VCaP (cell line): Measurements from ENCODE around the gene PRDM16.

Source experiments
- H3K27ac ChIP-seq: fragments of 450-650 bp; 2 replicates; pipeline ENCODE4 v1.5.1; 2017
- TF ChIP-seq, protein P1 (sequence below): fragments of 450-650 bp; conservative IDR thresholded peaks from 2 replicates; pipeline ENCODE4 v1.5.1; 2017; ENCODE audit warnings: mild to moderate bottlenecking, moderate library complexity

PRDM16 gene

DNA sequence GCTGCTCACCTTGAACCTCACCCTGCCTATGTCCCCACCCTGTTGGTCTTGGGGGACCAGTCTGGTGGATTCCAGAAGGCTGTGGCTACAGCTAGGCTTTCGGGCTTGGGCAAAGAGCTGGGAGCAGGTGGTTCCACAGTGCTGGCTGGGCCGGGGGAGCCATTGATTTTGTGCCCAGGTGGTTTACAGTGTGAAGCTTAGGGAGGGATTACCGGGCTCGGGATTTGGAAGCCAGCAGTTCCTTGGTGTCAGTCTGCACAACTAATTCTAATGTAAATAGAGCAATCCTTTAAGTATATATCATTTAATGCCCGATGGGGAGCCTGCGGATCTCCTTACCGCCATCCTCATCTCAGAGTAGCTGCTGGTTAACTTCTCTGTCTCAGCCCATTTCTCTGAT lies 38.2 kb downstream of the PRDM16 start:
- TF ChIP-seq, protein P1, sequence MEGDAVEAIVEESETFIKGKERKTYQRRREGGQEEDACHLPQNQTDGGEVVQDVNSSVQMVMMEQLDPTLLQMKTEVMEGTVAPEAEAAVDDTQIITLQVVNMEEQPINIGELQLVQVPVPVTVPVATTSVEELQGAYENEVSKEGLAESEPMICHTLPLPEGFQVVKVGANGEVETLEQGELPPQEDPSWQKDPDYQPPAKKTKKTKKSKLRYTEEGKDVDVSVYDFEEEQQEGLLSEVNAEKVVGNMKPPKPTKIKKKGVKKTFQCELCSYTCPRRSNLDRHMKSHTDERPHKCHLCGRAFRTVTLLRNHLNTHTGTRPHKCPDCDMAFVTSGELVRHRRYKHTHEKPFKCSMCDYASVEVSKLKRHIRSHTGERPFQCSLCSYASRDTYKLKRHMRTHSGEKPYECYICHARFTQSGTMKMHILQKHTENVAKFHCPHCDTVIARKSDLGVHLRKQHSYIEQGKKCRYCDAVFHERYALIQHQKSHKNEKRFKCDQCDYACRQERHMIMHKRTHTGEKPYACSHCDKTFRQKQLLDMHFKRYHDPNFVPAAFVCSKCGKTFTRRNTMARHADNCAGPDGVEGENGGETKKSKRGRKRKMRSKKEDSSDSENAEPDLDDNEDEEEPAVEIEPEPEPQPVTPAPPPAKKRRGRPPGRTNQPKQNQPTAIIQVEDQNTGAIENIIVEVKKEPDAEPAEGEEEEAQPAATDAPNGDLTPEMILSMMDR = no peak
- H3K27ac ChIP-seq = no peak overlapping the region

DNA sequence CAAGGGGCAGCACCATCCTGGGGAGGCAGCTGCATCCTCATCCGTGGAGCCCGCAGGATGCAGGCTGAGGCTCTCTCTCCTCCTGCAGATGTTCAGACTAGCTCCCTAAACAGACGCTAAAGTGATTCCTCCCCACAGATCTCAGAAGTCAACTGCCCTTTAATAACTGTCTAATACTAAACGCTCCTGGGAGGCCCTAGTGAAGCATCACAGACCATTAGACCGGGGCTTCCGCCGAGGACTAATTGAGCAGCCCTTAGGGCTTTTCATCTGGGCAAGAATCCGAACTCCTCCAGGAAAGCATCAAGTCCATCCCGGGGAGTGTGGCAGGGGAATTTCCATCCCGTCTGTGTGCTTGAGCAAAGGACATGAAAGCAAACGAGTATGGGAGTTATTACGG lies 40.4 kb downstream of the PRDM16 start:
- H3K27ac ChIP-seq = no peak overlapping the region
- TF ChIP-seq, protein P1 = no peak

DNA sequence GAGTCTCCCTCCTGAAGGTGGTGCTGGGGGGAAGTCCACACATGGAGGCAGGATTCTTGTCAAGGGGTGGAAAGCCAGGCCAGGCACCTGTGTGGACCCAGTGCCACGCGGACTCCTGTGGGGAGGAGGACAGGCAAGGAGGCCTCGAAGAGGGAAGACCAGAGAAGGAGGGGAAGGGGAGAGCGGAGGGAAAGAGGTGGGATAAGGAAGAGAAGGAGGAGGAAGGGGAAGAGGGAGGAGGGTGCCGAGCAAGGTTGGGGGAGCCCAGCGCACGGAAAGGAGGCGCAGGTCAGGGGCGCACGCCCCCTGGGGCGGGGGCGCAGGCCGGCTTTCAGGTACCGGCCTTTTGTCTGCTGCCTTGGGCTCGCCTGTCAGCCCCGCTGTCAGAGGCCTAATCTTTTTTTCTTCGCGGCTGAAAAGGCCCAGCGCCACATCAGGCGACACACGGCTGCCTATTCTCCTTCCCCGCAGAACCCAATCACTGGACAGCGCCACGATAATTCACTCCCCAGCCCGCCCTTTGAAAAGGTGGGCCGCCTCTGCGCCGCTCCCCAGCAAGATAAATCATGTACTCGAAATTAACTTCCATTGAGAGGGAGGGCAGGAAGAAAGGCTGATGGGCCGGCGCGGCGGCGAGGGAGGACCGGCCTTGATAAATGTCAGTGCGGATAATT lies 42.5 kb downstream of the PRDM16 start:
- TF ChIP-seq, protein P1 = no peak
- H3K27ac ChIP-seq = no peak overlapping the region

DNA sequence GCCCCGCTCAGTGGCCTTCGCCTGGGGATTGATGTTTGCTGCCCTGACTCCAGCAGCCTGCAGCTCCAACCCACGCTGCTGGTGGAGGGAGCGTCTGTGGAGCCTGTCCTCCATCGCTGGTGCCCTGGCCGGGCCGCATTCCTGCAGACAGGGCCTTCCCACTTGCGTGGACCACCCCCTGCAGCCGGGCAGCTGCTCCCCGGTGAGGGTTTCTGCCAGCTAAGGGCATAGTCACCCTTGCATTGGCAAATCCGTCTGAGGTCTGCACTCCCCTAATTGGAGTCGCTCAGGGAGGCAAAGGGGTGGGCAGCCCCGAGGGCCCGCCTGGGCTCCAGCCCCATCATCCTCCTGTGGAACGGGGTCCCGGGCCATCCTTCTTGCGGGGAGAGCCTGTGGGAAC lies 43.5 kb downstream of the PRDM16 start:
- H3K27ac ChIP-seq = no peak overlapping the region
- TF ChIP-seq, protein P1 = no peak

DNA sequence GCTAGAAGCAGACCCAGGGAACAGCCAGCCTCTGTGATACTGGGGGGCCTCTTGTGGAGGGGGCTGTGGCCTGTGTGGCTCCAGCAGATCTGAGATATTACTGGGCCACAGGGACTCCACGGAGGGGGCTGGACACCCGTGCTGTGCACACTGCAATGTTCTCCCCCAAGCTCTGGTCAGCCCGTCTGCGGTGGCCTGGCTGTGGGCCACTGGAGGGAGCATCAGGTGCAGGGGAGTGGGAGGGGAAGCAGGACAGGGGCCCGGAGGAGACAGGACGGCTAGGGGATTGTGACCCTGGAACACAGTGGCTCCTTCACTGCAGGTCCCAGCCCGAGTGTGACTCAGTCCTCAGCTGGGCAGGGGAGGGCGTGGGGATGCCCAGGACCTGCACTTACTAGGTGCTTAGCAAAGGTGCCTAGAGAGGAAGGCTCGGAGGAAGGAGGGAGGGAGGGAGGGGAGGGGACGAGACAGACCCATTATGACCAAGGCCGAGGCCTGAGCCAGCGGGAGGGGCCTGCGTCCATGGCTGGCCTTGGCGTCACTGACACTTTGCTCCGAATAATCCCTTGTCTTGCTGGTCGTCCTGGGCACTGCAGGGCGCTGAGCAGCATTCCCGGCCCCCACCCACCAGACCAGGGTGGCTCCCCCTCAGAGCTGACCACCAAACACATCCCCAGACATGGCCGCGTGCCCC lies 44.2 kb downstream of the PRDM16 start:
- TF ChIP-seq, protein P1 = no peak
- H3K27ac ChIP-seq = no peak overlapping the region

DNA sequence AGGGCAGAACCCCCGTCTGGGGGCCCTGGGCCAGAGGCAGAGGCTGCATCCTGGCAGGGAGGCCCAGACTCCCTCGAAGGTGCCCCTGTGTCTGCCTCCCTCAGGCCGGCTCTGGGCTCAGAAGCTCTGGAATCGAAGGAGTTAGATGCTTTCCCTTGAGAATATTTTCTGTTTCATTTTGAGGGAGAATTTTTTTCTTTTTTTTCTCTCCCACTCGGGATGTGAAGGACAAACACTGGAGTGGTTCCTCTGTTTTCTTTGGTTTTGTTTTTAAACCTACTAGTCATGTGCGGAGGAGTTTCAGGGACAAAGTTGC lies 44.7 kb downstream of the PRDM16 start:
- no peak overlapping the region for H3K27ac ChIP-seq
- TF ChIP-seq, protein P1 = no peak

DNA sequence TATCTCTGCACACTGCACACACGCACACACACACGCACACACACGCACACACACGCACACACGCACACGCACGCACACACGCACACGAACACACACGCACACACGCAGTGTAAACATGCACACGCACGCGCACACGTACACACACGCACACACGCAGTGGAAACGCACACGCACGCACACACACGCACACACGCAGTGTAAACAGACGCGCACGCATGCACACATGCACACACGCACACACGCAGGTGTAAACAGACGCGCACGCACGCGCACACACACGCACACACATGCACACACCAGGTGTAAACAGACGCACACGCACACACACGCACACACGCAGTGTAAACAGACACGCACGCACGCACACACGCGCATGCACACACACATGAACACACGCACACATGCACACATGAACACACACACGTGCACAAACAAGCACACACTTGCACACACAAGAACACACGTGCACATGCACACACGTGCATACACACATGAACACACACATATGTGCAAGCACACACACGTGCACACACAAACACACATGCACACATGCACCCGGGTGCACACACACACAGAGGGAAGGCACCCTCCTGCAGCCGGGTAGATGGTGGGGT lies 45.2 kb downstream of the PRDM16 start:
- TF ChIP-seq, protein P1 = no peak
- H3K27ac ChIP-seq = no peak overlapping the region
